ENCODE data around the gene SLC44A5. TPM values are rescaled to one million over a fixed set of nuclear protein-coding genes. Genes with fewer than 3 reads are reported as not detected.

SLC44A5 gene
- total RNA-seq, 1 experiment from 2014 or later = 2.4 TPM

GRCh38 chr1:75528001-75528400 lies 82.9 kb downstream of the SLC44A5 start:
- H3K79me2 ChIP-seq (ENCODE audit: insufficient read depth, low read length) = no peaks in the 10 kb centered on the region
- no peak overlapping the region for H3K9ac ChIP-seq (ENCODE audit: extremely low read depth, insufficient read length, low read length)
- H3K79me1 ChIP-seq (ENCODE audit: insufficient read depth, low read depth, low read length, poor library complexity, severe bottlenecking) = no peaks in the 10 kb centered on the region
- Mint-ChIP-seq H3K27ac (no peak overlapping the region), H3K36me3 (ENCODE audit: insufficient read depth in 1 of 3, low read depth in 3 of 3) (no peaks in the 10 kb centered on the region), H3K9me3 (no peaks in the 10 kb centered on the region), H3K27me3 (ENCODE audit: low read depth) (no peaks in the 10 kb centered on the region), H3K4me1 (peaks cover 8 to 9% of the 10 kb centered on the region in 2 experiments; a peak in 3 of 4 replicates), H3K4me3 (no peak overlapping the region)
- no peak overlapping the region for H3K14ac ChIP-seq (ENCODE audit: insufficient read depth, low read length)
- H3K27me3 ChIP-seq (ENCODE audit: insufficient read depth, low read length) = no peaks in the 10 kb centered on the region
- H3K9me3 ChIP-seq (ENCODE audit: control insufficient read depth, low read depth, low read length) = no peaks in the 10 kb centered on the region
- no peak overlapping the region for H2BK15ac ChIP-seq (ENCODE audit: low read depth, low read length)
- no peak overlapping the region for H4K91ac ChIP-seq (ENCODE audit: insufficient read length, low read depth, low read length)
- no peak overlapping the region for H3K4ac ChIP-seq (ENCODE audit: low read depth, low read length)
- no peak overlapping the region for H2BK12ac ChIP-seq (ENCODE audit: insufficient read length, low read depth, low read length)
- H4K8ac ChIP-seq (replicated peaks; ENCODE audit: insufficient read length, low read depth, low read length) = no peak overlapping the region
- H4K5ac ChIP-seq (ENCODE audit: insufficient read length, low read depth, low read length) = no peak overlapping the region
- H3T11ph ChIP-seq (ENCODE audit: low read length) = no peak overlapping the region
- H2BK20ac ChIP-seq (ENCODE audit: low read depth, low read length, poor library complexity, severe bottlenecking) = no peak overlapping the region
- no peak overlapping the region for H3K23ac ChIP-seq (ENCODE audit: insufficient read length, low read depth, low read length)
- no peaks in the 10 kb centered on the region for H3K4me1 ChIP-seq (ENCODE audit: insufficient read depth, low read length)
- H3K23me2 ChIP-seq (ENCODE audit: insufficient read length, low read depth, low read length, poor library complexity, severe bottlenecking) = no peaks in the 10 kb centered on the region
- no peak overlapping the region for H3K27ac ChIP-seq (ENCODE audit: insufficient read length, low read depth, low read length)
- H2AFZ ChIP-seq (ENCODE audit: low read length) = no peak overlapping the region
- no peak for DNase-seq
- no peak for TF ChIP-seq CTCF (conservative IDR thresholded peaks at IDR 0.05)
- no peak overlapping the region for H2BK120ac ChIP-seq (ENCODE audit: low read depth, low read length, poor library complexity, severe bottlenecking)
- H2BK5ac ChIP-seq (ENCODE audit: insufficient read length, low read length) = no peak overlapping the region
- no peaks in the 10 kb centered on the region for H4K20me1 ChIP-seq (ENCODE audit: control insufficient read depth, insufficient read depth, insufficient read length)
- H3K56ac ChIP-seq (ENCODE audit: insufficient read length, low read depth, low read length) = no peak overlapping the region
- no peak overlapping the region for H3K18ac ChIP-seq (ENCODE audit: insufficient read length, low read depth, low read length)
- H3K4me2 ChIP-seq (ENCODE audit: insufficient read depth, insufficient read length, low read length) = no peak overlapping the region
- no peak overlapping the region for H2AK5ac ChIP-seq (ENCODE audit: insufficient read length, low read length)
